Stimulated activated CD8-positive, alpha-beta memory T cell treated with anti-CD3 and anti-CD28 coated beads, Interleukin-15, amount 100 ng/mL, for 24 hours (primary cell): ENCODE measurements around the gene SLC25A47.

Experiments used
- DNase-seq: peaks from one replicate; pipeline ENCODE4 v3.0.0-alpha.2; 2020; ENCODE audit warnings: low read depth

Gene SLC25A47

GRCh38 chr14:100346306-100347091 lies 23.4 kb downstream of the SLC25A47 start:
- no peak for DNase-seq

- no peak for DNase-seq
Measured at GRCh38 chr14:100348253-100348729, 25.2 kb downstream of the SLC25A47 start.

- DNase-seq = no peak
Measured at GRCh38 chr14:100348784-100349685, 25.9 kb downstream of the SLC25A47 start.

GRCh38 chr14:100350276-100350926 lies 27.3 kb downstream of the SLC25A47 start:
- no peak for DNase-seq

- no peak for DNase-seq
Measured at GRCh38 chr14:100350986-100351385, 27.8 kb downstream of the SLC25A47 start.

- no peak for DNase-seq
Measured at GRCh38 chr14:100358396-100358795, 35.3 kb downstream of the SLC25A47 start.

GRCh38 chr14:100359111-100359510 lies 36.0 kb downstream of the SLC25A47 start:
- no peak for DNase-seq

GRCh38 chr14:100359881-100360280 lies 36.7 kb downstream of the SLC25A47 start:
- DNase-seq = no peak

- no peak for DNase-seq
Measured at GRCh38 chr14:100361626-100362025, 38.5 kb downstream of the SLC25A47 start.

GRCh38 chr14:100362311-100362927 lies 39.3 kb downstream of the SLC25A47 start:
- no peak for DNase-seq

- DNase-seq = no peak
Measured at GRCh38 chr14:100363053-100363452, 39.9 kb downstream of the SLC25A47 start.

- no peak for DNase-seq
Measured at GRCh38 chr14:100364403-100364802, 41.3 kb downstream of the SLC25A47 start.

- DNase-seq = no peak
Measured at GRCh38 chr14:100365741-100366140, 42.6 kb downstream of the SLC25A47 start.

- DNase-seq = no peak
Measured at GRCh38 chr14:100369019-100369418, 45.9 kb downstream of the SLC25A47 start.

GRCh38 chr14:100370003-100370402 lies 46.9 kb downstream of the SLC25A47 start:
- no peak for DNase-seq

- no peak for DNase-seq
Measured at GRCh38 chr14:100371773-100372172, 48.6 kb downstream of the SLC25A47 start.

- no peak for DNase-seq
Measured at GRCh38 chr14:100372357-100373048, 49.4 kb downstream of the SLC25A47 start.

GRCh38 chr14:100374270-100374669 lies 51.1 kb downstream of the SLC25A47 start:
- no peak for DNase-seq

GRCh38 chr14:100374876-100375265 lies 51.7 kb downstream of the SLC25A47 start:
- no peak for DNase-seq

- DNase-seq = peak; percentile 43
Measured at GRCh38 chr14:100375266-100375962, 52.3 kb downstream of the SLC25A47 start.
